ENCODE measurements around the gene ACSS1.

ACSS1 gene

GRCh38 chr20:25042531-25043498 is 15.1 kb downstream of the ACSS1 start:
- Histone ChIP-seq H3K4me2 (ENCODE audit: low read depth, low read length, poor library complexity, severe bottlenecking) (peak overlapping the region; percentile 80), H3K4me1 (ENCODE audit: insufficient read depth, low read length, poor library complexity, severe bottlenecking) (peaks cover 40% of the 10 kb centered on the region), H2AFZ (ENCODE audit: low read length) (no peak overlapping the region), H3F3A (ENCODE audit: low read depth) (no peaks in the 10 kb centered on the region), H3K9ac (ENCODE audit: low read depth, low read length, poor library complexity, severe bottlenecking) (peak overlapping the region; percentile 73), H3K9me2 (replicated peaks; ENCODE audit: low read depth, low read length) (no peaks in the 10 kb centered on the region), H4K20me1 (ENCODE audit: insufficient read depth, low read length, poor library complexity, severe bottlenecking) (no peaks in the 10 kb centered on the region), H3K4me3 (ENCODE audit: low read length, poor library complexity, severe bottlenecking) (peak overlapping the region; percentile 60), H3K36me3 (ENCODE audit: insufficient read depth, low read length) (peaks cover 14% of the 10 kb centered on the region; the same call in 1 of the 2 replicates), H3K27me3 (ENCODE audit: insufficient read depth, low read length, poor library complexity, severe bottlenecking) (no peaks in the 10 kb centered on the region), H3K9me3 (ENCODE audit: insufficient read depth, low read depth, low read length) (no peaks in the 10 kb centered on the region), H3K79me2 (ENCODE audit: insufficient read depth, low read length) (peaks cover 39% of the 10 kb centered on the region; the same call in 1 of the 2 replicates)
- TF ChIP-seq, protein P1, sequence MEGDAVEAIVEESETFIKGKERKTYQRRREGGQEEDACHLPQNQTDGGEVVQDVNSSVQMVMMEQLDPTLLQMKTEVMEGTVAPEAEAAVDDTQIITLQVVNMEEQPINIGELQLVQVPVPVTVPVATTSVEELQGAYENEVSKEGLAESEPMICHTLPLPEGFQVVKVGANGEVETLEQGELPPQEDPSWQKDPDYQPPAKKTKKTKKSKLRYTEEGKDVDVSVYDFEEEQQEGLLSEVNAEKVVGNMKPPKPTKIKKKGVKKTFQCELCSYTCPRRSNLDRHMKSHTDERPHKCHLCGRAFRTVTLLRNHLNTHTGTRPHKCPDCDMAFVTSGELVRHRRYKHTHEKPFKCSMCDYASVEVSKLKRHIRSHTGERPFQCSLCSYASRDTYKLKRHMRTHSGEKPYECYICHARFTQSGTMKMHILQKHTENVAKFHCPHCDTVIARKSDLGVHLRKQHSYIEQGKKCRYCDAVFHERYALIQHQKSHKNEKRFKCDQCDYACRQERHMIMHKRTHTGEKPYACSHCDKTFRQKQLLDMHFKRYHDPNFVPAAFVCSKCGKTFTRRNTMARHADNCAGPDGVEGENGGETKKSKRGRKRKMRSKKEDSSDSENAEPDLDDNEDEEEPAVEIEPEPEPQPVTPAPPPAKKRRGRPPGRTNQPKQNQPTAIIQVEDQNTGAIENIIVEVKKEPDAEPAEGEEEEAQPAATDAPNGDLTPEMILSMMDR (conservative IDR thresholded peaks at IDR 0.05; ENCODE audit: low read length), result no peak
- TF ChIP-seq EZH2phosphoT487 (IDR thresholded peaks at IDR 0.05; ENCODE audit: borderline replicate concordance), result no peak

- no peaks in the 10 kb centered on the region for H4K20me1 ChIP-seq (ENCODE audit: insufficient read depth, low read length, poor library complexity, severe bottlenecking)
- peaks cover 6% of the 10 kb centered on the region; the same call in 1 of the 2 replicates for H3K36me3 ChIP-seq (ENCODE audit: insufficient read depth, low read length)
- H3K4me1 ChIP-seq (ENCODE audit: insufficient read depth, low read length, poor library complexity, severe bottlenecking), result peaks cover 48% of the 10 kb centered on the region
- H3K4me2 ChIP-seq (ENCODE audit: low read depth, low read length, poor library complexity, severe bottlenecking), result peak overlapping the region; percentile 80
- no peaks in the 10 kb centered on the region for H3K9me3 ChIP-seq (ENCODE audit: insufficient read depth, low read depth, low read length)
- H3K4me3 ChIP-seq (ENCODE audit: low read length, poor library complexity, severe bottlenecking), result peak overlapping the region; percentile 60
- no peak overlapping the region for H2AFZ ChIP-seq (ENCODE audit: low read length)
- peaks cover 2% of the 10 kb centered on the region; the same call in 1 of the 2 replicates for H3F3A ChIP-seq (ENCODE audit: low read depth)
- no peaks in the 10 kb centered on the region for H3K9me2 ChIP-seq (replicated peaks; ENCODE audit: low read depth, low read length)
- H3K79me2 ChIP-seq (ENCODE audit: insufficient read depth, low read length), result peaks cover 45% of the 10 kb centered on the region
- H3K9ac ChIP-seq (ENCODE audit: low read depth, low read length, poor library complexity, severe bottlenecking), result peak overlapping the region; percentile 73
- TF ChIP-seq, protein P1 (conservative IDR thresholded peaks at IDR 0.05; ENCODE audit: low read length), result no peak
- no peak for TF ChIP-seq EZH2phosphoT487 (IDR thresholded peaks at IDR 0.05; ENCODE audit: borderline replicate concordance)
- no peaks in the 10 kb centered on the region for H3K27me3 ChIP-seq (ENCODE audit: insufficient read depth, low read length, poor library complexity, severe bottlenecking)
Observed at GRCh38 chr20:25041813-25042530, 16.0 kb downstream of the ACSS1 start.

- no peak overlapping the region for H2AFZ ChIP-seq (ENCODE audit: low read length)
- H4K20me1 ChIP-seq (ENCODE audit: insufficient read depth, low read length, poor library complexity, severe bottlenecking), result no peaks in the 10 kb centered on the region
- no peak overlapping the region for H3K4me2 ChIP-seq (ENCODE audit: low read depth, low read length, poor library complexity, severe bottlenecking)
- no peaks in the 10 kb centered on the region for H3K27me3 ChIP-seq (ENCODE audit: insufficient read depth, low read length, poor library complexity, severe bottlenecking)
- TF ChIP-seq EZH2phosphoT487 (IDR thresholded peaks at IDR 0.05; ENCODE audit: borderline replicate concordance), result no peak
- TF ChIP-seq, protein P1 (conservative IDR thresholded peaks at IDR 0.05; ENCODE audit: low read length), result no peak
- H3K9me2 ChIP-seq (replicated peaks; ENCODE audit: low read depth, low read length), result no peaks in the 10 kb centered on the region
- peaks cover 11% of the 10 kb centered on the region; the same call in 1 of the 2 replicates for H3F3A ChIP-seq (ENCODE audit: low read depth)
- H3K9me3 ChIP-seq (ENCODE audit: insufficient read depth, low read depth, low read length), result no peaks in the 10 kb centered on the region
- H3K4me3 ChIP-seq (ENCODE audit: low read length, poor library complexity, severe bottlenecking), result no peak overlapping the region
- peaks cover 47% of the 10 kb centered on the region for H3K79me2 ChIP-seq (ENCODE audit: insufficient read depth, low read length)
- H3K36me3 ChIP-seq (ENCODE audit: insufficient read depth, low read length), result no peaks in the 10 kb centered on the region
- H3K4me1 ChIP-seq (ENCODE audit: insufficient read depth, low read length, poor library complexity, severe bottlenecking), result peaks cover 63% of the 10 kb centered on the region
- H3K9ac ChIP-seq (ENCODE audit: low read depth, low read length, poor library complexity, severe bottlenecking), result no peak overlapping the region
Observed at GRCh38 chr20:25040438-25040831, 17.5 kb downstream of the ACSS1 start.

Data from Loucy (cell line).